Activated T-cell treated with anti-CD3 and anti-CD28 coated beads, Interleukin-2, amount 50 U/mL, for 72 hours (primary cell): ENCODE measurements around the gene NPC2. TPM values are rescaled to one million over a fixed set of nuclear protein-coding genes. Genes with fewer than 3 reads are reported as not detected.

Experiments
- ATAC-seq, 2 donors: fragments of 150-1000 bp; cut with Tn5 transposase; replicated peaks in 1 of 2; 2 replicates each; pipeline ENCODE4 v1.10.0; 2021; ENCODE audit warnings: moderate library complexity in 2 of 2, mild to moderate bottlenecking in 1 of 2
- DNase-seq, 2 donors: peaks; one replicate each; pipeline ENCODE4 v3.0.0; 2021 to 2022; ENCODE audit warnings: mixed read lengths in 1 of 2
- H3K27ac Mint-ChIP-seq: one replicate; pipeline ENCODE4 v1.8.0; 2022; ENCODE audit warnings: mild to moderate bottlenecking, moderate library complexity, mixed read lengths
- H3K27me3 Mint-ChIP-seq: one replicate; pipeline ENCODE4 v1.8.0; 2022; ENCODE audit warnings: low read depth, mixed read lengths
- H3K36me3 Mint-ChIP-seq, 2 donors: one replicate each; pipeline ENCODE4 v1.8.0; 2022; ENCODE audit warnings: mixed read lengths in 2 of 2, mild to moderate bottlenecking in 1 of 2; ENCODE audit not compliant: insufficient read depth in 2 of 2
- H3K4me1 Mint-ChIP-seq: one replicate; pipeline ENCODE4 v1.8.0; 2022; ENCODE audit warnings: low read depth, mixed read lengths
- H3K4me3 Mint-ChIP-seq, 2 donors: one replicate each; pipeline ENCODE4 v1.8.0; 2022; ENCODE audit warnings: mild to moderate bottlenecking in 2 of 2, mixed read lengths in 2 of 2, moderate library complexity in 2 of 2
- H3K9me3 Mint-ChIP-seq, 2 donors: one replicate each; pipeline ENCODE4 v1.8.0; 2022; ENCODE audit warnings: mixed read lengths in 2 of 2
- total RNA-seq, 2 donors: library from RNA; stranded (reverse); gene quantifications; one replicate each; pipeline ENCODE4 v1.2.3, GENCODE V29; 2022

Gene NPC2
- total RNA-seq, 2 donors from 2014 or later: 27.1 to 35.4 TPM

- Mint-ChIP-seq H3K36me3 (no peaks in the 10 kb centered on the region), H3K27me3 (peaks cover 12% of the 10 kb centered on the region), H3K27ac (no peak overlapping the region), H3K4me1 (no peaks in the 10 kb centered on the region), H3K4me3 (no peak overlapping the region), H3K9me3 (no peaks in the 10 kb centered on the region)
- DNase-seq: no peak
- no peak for ATAC-seq
These were observed 55.5 kb downstream of the NPC2 start for GRCh38 chr14:74437496-74438053.

- H3K4me3 Mint-ChIP-seq: no peak overlapping the region
- H3K27me3 Mint-ChIP-seq: peaks cover 26% of the 10 kb centered on the region
- H3K9me3 Mint-ChIP-seq: no peaks in the 10 kb centered on the region
- H3K27ac Mint-ChIP-seq: no peak overlapping the region
- no peaks in the 10 kb centered on the region for H3K4me1 Mint-ChIP-seq
- no peak for DNase-seq
- ATAC-seq: no peak
- no peaks in the 10 kb centered on the region for H3K36me3 Mint-ChIP-seq
These were observed 58.8 kb downstream of the NPC2 start for GRCh38 chr14:74434294-74434693.

- no peak overlapping the region for H3K27ac Mint-ChIP-seq
- no peaks in the 10 kb centered on the region for H3K9me3 Mint-ChIP-seq
- peaks cover 0 to 1% of the 10 kb centered on the region in 2 donors for H3K36me3 Mint-ChIP-seq
- DNase-seq (no peak), ATAC-seq (no peak)
- H3K4me3 Mint-ChIP-seq: no peak overlapping the region
- peaks cover 5% of the 10 kb centered on the region for H3K4me1 Mint-ChIP-seq
- H3K27me3 Mint-ChIP-seq: peaks cover 39% of the 10 kb centered on the region
These were observed 63.1 kb downstream of the NPC2 start for GRCh38 chr14:74429991-74430390.

Other genes starting within 250 kb of the NPC2 start
- gene ABCD4, start 190.4 kb downstream of the NPC2 start, total RNA-seq: 10 to 100 TPM; 51.2 to 56.6 TPM
- gene VRTN, start 144.8 kb downstream of the NPC2 start, total RNA-seq: not detected
- not detected for gene SYNDIG1L, start 67.1 kb downstream of the NPC2 start, total RNA-seq
- 10 to 100 TPM; 29.9 to 34.2 TPM for gene ISCA2, start 460 bp upstream of the NPC2 start, total RNA-seq
- under 1 TPM; 0.25 to 0.84 TPM for gene LTBP2, start 118.9 kb upstream of the NPC2 start, total RNA-seq
- 10 to 100 TPM; 34.7 to 43.0 TPM for gene AREL1, start 219.8 kb upstream of the NPC2 start, total RNA-seq
- 10 to 100 TPM; 71.1 to 87.9 TPM for gene FCF1, start 219.8 kb upstream of the NPC2 start, total RNA-seq